ENCODE measurements around the gene RASSF1. TPM values are rescaled to one million over a fixed set of nuclear protein-coding genes. Genes with fewer than 3 reads are reported as not detected.

Gene RASSF1
- total RNA-seq, 2 experiments from 2014 or later, result 33.0 to 36.0 TPM

DNA sequence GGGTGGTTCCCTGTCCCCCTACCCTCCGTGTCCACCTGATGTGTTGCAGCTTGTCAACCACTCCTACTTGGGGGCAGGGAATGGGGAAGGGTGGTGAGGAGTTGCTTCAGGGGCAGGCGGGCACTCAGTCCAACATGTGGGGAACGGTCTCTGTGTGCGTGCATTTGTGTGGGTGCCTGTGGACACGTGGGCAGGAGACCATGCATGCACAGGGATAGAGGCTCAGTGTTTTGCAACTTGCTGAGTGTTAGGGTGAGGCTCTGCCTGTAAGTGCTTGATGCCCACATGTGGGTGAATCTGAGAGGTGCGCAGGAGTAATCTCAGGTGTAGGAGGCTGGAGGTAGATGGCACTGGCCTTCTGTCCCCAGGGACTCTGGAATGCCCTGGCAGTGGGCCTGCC, 43.1 kb upstream of the RASSF1 start:
- Histone ChIP-seq H3K9me2 (ENCODE audit: insufficient read depth, low read length) (no peaks in the 10 kb centered on the region), H3K79me2 (ENCODE audit: insufficient read depth, low read depth, low read length) (no peaks in the 10 kb centered on the region), H3K4me1 (ENCODE audit: insufficient read depth, low read length, poor library complexity, severe bottlenecking) (no peaks in the 10 kb centered on the region), H3K27ac (ENCODE audit: low read depth, low read length, poor library complexity, severe bottlenecking) (no peak overlapping the region), H4K20me1 (ENCODE audit: insufficient read depth, low read length) (no peaks in the 10 kb centered on the region), H2AFZ (ENCODE audit: low read length) (no peak overlapping the region), H3K9me3 (ENCODE audit: low read length) (no peaks in the 10 kb centered on the region), H3K4me2 (ENCODE audit: low read length) (no peak overlapping the region), H3K36me3 (ENCODE audit: insufficient read depth, low read length) (no peaks in the 10 kb centered on the region), H3K4me3 (ENCODE audit: low read depth, low read length, poor library complexity, severe bottlenecking) (no peak overlapping the region)
- BruUV-seq (replicated peaks), result no TSS peak
- ChIA-PET CTCF (ENCODE audit: unreplicated experiment) (no interaction called here), POLR2A (no interaction called here)
- TF ChIP-seq EZH2phosphoT487 (IDR thresholded peaks at IDR 0.05; ENCODE audit: borderline replicate concordance, low read depth, low read length), result no peak
- TF ChIP-seq, protein P1, sequence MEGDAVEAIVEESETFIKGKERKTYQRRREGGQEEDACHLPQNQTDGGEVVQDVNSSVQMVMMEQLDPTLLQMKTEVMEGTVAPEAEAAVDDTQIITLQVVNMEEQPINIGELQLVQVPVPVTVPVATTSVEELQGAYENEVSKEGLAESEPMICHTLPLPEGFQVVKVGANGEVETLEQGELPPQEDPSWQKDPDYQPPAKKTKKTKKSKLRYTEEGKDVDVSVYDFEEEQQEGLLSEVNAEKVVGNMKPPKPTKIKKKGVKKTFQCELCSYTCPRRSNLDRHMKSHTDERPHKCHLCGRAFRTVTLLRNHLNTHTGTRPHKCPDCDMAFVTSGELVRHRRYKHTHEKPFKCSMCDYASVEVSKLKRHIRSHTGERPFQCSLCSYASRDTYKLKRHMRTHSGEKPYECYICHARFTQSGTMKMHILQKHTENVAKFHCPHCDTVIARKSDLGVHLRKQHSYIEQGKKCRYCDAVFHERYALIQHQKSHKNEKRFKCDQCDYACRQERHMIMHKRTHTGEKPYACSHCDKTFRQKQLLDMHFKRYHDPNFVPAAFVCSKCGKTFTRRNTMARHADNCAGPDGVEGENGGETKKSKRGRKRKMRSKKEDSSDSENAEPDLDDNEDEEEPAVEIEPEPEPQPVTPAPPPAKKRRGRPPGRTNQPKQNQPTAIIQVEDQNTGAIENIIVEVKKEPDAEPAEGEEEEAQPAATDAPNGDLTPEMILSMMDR (conservative IDR thresholded peaks at IDR 0.05; ENCODE audit: low read length), result no peak
- intact Hi-C loops (cut with micrococcal nuclease; ENCODE audit: unreplicated experiment), result no loop called here
- no peak for DNase-seq (ENCODE audit: low spot score)

DNA sequence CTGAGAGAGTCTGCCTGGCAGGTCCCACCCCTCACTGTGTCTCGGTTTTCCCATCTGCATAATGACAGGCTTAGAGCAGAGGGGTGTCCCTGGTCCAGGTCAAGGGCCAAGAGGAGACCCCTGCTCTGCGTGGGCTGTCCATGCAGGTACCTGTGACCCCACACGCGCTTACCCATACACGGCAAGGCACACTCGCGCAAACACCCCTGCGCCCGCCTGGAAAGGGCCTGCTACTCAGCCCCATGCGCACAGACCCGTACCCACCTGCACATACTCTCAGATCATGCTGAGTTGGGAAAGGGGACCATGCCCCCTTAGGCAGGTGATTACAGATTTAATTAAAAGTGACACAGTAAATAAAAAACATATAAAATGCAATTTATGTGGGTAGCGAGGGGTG, 42.1 kb upstream of the RASSF1 start:
- H2AFZ ChIP-seq (ENCODE audit: low read length), result no peak overlapping the region
- no TSS peak for BruUV-seq (replicated peaks)
- intact Hi-C loops (cut with micrococcal nuclease; ENCODE audit: unreplicated experiment), result no loop called here

DNA sequence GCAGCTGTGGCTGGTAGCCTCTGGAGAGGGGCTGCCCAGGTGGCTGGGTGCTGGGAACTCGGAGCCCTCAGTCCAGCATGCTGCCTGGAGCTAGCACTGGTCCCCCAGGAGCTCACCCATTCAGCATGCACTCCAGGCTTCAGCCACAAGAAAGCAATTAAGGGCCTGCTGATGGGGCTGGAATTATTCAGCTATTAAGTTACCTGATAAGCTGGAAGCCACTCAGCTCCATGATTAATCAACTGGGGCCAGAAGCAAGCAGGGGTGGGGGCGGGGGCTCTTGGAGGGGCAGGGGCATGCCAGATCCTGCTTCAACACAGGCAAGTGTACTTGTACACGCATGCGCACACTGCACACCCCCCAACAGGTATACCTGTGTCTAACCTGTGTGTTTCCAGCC, 40.7 kb upstream of the RASSF1 start:
- ChIA-PET POLR2A (interaction anchor here (0.6 kb wide), 1 partner anchor 213 kb away, joined by 3 read pairs; no protein-coding TSS in a partner anchor), CTCF (ENCODE audit: unreplicated experiment) (no interaction called here)
- Histone ChIP-seq H3K9me2 (ENCODE audit: insufficient read depth, low read length) (no peaks in the 10 kb centered on the region), H3K9me3 (ENCODE audit: low read length) (no peaks in the 10 kb centered on the region), H3K36me3 (ENCODE audit: insufficient read depth, low read length) (no peaks in the 10 kb centered on the region), H3K4me2 (ENCODE audit: low read length) (no peak overlapping the region), H3K4me1 (ENCODE audit: insufficient read depth, low read length, poor library complexity, severe bottlenecking) (no peaks in the 10 kb centered on the region), H3K27ac (ENCODE audit: low read depth, low read length, poor library complexity, severe bottlenecking) (no peak overlapping the region), H4K20me1 (ENCODE audit: insufficient read depth, low read length) (no peaks in the 10 kb centered on the region), H2AFZ (ENCODE audit: low read length) (no peak overlapping the region), H3K79me2 (ENCODE audit: insufficient read depth, low read depth, low read length) (no peaks in the 10 kb centered on the region), H3K4me3 (ENCODE audit: low read depth, low read length, poor library complexity, severe bottlenecking) (no peak overlapping the region)
- intact Hi-C loops (cut with micrococcal nuclease; ENCODE audit: unreplicated experiment), result no loop called here
- TF ChIP-seq EZH2phosphoT487 (IDR thresholded peaks at IDR 0.05; ENCODE audit: borderline replicate concordance, low read depth, low read length), result no peak
- TF ChIP-seq, protein P1 (conservative IDR thresholded peaks at IDR 0.05; ENCODE audit: low read length), result no peak
- no TSS peak for BruUV-seq (replicated peaks)
- DNase-seq (ENCODE audit: low spot score), result no peak

More for the DNA sequence above, 42.1 kb upstream of the RASSF1 start:
- no peaks in the 10 kb centered on the region for H3K79me2 ChIP-seq (ENCODE audit: insufficient read depth, low read depth, low read length)
- H3K27ac ChIP-seq (ENCODE audit: low read depth, low read length, poor library complexity, severe bottlenecking), result no peak overlapping the region
- TF ChIP-seq EZH2phosphoT487 (IDR thresholded peaks at IDR 0.05; ENCODE audit: borderline replicate concordance, low read depth, low read length), result no peak
- TF ChIP-seq, protein P1 (conservative IDR thresholded peaks at IDR 0.05; ENCODE audit: low read length), result no peak
- no peaks in the 10 kb centered on the region for H4K20me1 ChIP-seq (ENCODE audit: insufficient read depth, low read length)
- POLR2A ChIA-PET, result no interaction called here
- CTCF ChIA-PET (ENCODE audit: unreplicated experiment), result no interaction called here
- H3K9me2 ChIP-seq (ENCODE audit: insufficient read depth, low read length), result no peaks in the 10 kb centered on the region
- no peak overlapping the region for H3K4me2 ChIP-seq (ENCODE audit: low read length)
- no peaks in the 10 kb centered on the region for H3K4me1 ChIP-seq (ENCODE audit: insufficient read depth, low read length, poor library complexity, severe bottlenecking)
- no peak overlapping the region for H3K4me3 ChIP-seq (ENCODE audit: low read depth, low read length, poor library complexity, severe bottlenecking)
- H3K9me3 ChIP-seq (ENCODE audit: low read length), result no peaks in the 10 kb centered on the region
- no peak for DNase-seq (ENCODE audit: low spot score)
- no peaks in the 10 kb centered on the region for H3K36me3 ChIP-seq (ENCODE audit: insufficient read depth, low read length)
